OCI-M1 (cell line): ENCODE data around the gene APOBEC2.
"Not testable (repeated sequence)": the region's sequence is repeated elsewhere in the genome, so short reads cannot be mapped to it uniquely, and the experiment has no call there.

Source experiments
- DNase-seq: peaks from one replicate; lab custom pipeline; 2025; lab: John Stamatoyannopoulos, UW

The APOBEC2 gene

DNA sequence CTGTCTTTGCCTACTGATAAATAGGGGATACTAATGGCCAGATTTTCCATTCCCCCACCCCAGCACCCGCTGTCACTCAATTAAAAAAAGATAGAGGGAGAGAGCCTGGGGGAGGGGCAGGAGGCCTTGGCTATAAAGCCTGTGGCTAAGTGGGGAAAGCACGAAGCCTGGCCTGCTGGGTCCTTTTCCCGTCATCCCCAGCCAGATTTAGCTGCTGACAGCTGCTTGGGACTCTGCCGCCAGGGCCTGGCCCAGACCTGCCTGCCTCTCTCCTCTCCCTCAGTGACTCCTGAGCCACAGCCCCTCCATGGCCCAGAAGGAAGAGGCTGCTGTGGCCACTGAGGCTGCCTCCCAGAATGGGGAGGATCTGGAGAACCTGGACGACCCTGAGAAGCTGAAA lies at the start of gene APOBEC2:
APOBEC2 (plus strand) TSS at position 162 of the 400 bp plus-strand sequence; CDS start at position 308, 146 bp downstream.
- DNase-seq: no peak

GRCh38 chr6:41006217-41006616 lies 46.8 kb upstream of the APOBEC2 start:
- peak; percentile 91 for DNase-seq

DNA sequence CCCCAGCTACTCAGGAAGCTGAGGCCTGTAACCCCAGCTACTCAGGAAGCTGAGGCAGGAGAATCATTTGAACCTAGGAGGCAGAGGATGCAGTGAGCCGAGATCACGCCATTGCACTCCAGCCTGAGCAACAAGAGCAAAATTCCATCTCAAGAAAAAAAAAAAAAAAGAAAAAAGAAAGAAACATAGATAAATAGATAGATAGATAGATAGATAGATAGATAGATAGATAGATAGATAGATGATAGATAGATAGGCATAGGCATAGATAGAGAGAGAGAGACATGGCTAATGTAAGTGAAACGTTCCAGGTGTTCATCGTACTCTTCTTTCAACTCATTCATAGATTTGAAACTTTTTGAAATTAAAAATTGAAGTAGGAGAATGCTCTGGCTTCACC lies 46.0 kb upstream of the APOBEC2 start:
- DNase-seq: not testable (repeated sequence)

GRCh38 chr6:41008011-41008410 lies 45.0 kb upstream of the APOBEC2 start:
- DNase-seq: no peak

- DNase-seq: no peak
Observed at GRCh38 chr6:41009669-41010068, 43.3 kb upstream of the APOBEC2 start.

DNA sequence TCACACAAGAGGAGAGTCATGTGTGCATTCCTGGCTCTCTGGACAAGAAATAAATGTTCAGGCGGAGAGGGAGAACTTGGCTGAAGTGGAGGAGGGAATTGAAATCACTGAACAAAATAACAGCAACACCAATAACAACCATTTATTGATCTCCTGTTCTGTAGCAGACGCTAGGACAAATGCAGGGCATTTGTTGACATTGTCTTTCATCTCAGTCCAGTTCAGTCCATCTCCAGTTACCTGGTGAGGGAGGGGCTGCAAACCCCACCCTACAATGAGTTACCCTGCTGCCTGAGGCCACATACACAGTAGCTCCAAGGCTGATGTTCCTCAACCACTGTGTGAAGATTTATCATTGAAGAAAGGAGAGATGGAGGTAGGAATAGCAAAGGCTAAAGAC lies 41.3 kb upstream of the APOBEC2 start:
- no peak for DNase-seq

DNA sequence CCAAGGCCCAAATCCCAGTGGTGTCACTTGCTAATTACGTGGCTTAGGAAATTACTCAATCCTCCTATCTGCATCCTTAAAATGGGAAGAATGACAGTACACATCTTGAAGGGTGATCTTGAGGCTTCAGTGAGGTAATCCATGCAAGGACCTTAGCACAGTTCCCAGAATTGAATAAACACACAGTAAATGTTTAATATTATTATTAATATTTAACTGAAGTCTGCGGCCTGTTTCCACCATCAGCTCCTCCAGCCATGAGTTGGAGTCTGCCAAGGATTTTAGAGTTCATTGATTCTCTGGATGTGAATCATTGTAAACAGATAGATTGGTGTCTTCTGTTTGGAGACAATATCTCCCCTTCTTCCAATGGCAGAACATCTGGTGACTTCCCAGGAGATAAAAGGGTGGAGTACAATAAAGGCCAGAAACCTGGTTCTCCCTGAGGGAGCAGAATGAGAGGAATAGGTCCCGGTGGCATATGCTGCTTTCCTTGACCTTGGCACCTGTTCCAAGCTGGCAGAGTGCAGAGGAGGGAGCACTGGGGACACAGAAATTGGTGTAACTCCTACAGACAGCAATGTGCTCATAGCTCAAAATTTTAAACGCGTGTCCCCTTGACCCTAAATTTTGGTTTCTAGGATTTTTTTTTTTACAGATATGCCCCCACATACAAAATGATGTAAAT lies 39.4 kb upstream of the APOBEC2 start:
- no peak for DNase-seq

- DNase-seq: no peak
Observed at GRCh38 chr6:41014780-41015179, 38.2 kb upstream of the APOBEC2 start.

GRCh38 chr6:41015860-41016259 lies 37.1 kb upstream of the APOBEC2 start:
- not testable (repeated sequence) for DNase-seq

- no peak for DNase-seq
Observed at GRCh38 chr6:41017663-41018062, 35.3 kb upstream of the APOBEC2 start.

- no peak for DNase-seq
Observed at GRCh38 chr6:41021832-41022231, 31.2 kb upstream of the APOBEC2 start.

DNA sequence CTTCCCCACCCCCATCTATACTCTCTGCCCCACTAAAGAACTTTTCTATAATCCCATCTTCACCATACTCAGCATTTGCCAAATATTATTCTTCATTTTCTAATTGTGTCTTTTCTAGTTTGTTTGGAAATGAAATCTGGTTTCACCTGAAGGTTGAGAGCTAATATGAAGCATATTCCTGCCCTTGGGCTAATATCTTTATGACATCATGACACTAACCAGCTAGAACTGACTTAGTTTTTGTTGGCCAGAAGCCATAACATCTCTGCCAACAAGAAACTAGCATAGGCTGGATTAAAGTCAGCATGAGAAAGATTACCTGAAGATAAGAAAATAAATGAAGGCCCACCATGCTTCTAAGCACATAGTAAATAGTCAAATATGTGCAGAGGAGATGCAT lies 30.7 kb upstream of the APOBEC2 start:
- DNase-seq: no peak

DNA sequence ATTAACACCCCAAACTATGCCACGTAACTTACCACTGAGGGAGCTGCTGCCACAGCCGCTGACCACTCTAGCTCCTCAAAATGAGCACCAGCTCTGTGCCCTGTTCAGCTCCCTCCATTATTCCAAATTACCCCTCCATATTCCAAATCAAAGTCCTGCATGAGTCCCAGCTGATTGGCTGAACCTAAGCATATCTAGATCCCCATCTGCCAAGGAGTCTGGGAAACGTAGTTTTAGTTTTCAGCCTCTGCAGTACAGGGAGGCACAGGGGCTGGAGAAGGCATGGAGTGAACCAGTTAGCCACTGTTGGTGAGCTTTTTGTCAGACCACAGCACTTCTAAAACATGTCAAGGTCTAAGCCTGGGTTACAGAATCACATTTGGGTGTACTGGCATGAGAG lies 29.9 kb upstream of the APOBEC2 start:
- no peak for DNase-seq

- no peak for DNase-seq
Observed at GRCh38 chr6:41025966-41026530, 27.0 kb upstream of the APOBEC2 start.

DNA sequence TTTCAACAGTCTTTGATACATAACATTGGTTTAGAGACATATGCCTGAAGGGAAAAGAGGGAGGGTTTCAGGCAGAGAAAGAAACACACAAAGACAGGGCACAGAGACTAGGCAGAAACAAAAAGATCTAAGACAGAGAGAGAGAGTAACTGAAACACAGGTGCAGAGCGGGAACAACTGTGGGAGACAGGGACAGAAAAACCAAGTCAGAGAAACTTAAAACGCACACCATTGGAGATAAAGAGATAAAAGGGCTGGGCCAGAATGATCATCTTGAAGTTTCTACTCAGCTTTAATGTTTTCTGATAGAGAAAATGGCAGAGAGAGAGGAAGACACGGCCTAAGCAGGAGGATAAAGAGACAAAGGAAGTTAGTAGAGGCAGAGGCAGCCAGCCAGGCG lies 25.8 kb upstream of the APOBEC2 start:
- DNase-seq: peak; percentile 58

GRCh38 chr6:41027799-41028560 lies 25.0 kb upstream of the APOBEC2 start:
- DNase-seq: peak; percentile 96

DNA sequence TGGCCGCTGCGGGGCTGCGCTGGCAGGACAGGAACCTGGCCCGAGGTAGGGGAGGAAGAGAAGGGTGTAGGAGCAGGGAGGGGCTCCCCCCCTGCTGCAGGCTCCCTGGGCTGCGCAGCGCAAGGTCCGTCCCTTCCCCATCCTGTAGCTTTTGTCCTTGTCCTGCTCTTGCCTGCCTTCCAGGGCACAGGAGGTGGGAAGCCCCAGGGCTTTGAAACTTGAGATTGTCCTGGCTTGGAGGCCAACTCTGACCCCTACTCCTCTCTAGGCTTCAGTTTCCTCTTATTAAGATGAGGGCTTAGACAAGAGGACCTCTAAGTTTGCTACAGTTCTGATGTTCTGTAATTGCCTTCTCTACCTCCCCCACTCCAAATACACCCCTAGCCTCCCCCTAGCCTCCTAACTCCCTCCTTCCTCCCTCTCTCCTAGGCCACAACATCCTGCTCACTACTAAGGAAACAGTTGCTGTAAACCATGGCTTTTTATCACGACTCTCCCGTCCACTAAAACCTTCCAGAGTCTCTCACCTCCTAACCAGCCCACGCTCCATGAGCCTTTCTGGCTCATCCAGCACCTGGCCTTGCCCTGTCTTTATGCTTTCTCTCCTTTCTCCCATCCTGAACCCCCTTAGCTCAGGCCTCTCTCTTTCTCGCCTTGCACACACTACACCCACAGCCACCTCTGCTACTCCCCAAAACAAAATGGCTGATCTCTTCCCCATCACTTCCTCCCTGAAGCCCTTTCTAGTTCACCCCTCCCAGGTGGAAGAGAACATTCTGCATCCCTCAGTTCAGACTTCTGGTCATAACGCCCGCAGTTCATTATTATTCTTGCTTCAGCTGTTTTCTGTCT lies 24.2 kb upstream of the APOBEC2 start:
- DNase-seq: no peak

DNA sequence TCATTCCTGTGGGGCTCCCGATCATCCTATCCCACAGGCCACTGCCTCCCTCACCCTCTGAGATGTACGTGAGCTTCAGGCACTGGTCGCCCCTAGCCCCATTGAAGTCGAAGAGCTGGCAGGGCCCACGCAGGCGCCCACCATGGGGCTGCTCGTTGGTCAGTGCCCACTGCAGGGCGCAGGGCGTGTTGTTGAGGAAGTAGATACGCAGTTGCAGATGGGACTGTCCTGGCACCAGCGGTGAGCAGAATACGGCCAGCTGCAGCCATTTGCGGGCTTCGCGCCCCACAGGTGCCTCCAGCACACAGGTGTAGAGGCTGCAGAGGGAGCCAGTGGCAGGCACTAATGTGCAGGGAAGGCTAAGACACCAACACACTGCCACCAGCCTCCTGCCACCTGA lies 20.2 kb upstream of the APOBEC2 start:
- DNase-seq: no peak

DNA sequence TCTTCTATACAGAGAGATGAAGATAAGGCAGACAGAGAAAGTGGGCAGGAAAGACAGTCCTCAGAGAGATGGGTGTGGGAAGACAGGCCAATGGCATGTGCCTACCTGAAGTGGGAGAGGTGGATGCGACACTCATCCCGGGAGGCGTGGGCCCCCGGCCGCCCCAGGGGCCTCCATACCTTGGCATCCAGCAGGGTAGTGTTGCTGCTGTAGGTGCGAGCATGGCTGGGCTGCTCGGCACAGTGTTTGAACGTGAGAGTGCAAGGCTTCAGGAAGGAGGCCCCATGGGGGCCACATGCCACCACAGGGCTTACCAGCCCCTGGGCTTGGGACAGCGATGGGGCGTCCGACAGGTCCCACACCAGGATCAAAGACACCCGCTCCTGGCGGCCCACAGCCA lies 19.2 kb upstream of the APOBEC2 start:
- no peak for DNase-seq

DNA sequence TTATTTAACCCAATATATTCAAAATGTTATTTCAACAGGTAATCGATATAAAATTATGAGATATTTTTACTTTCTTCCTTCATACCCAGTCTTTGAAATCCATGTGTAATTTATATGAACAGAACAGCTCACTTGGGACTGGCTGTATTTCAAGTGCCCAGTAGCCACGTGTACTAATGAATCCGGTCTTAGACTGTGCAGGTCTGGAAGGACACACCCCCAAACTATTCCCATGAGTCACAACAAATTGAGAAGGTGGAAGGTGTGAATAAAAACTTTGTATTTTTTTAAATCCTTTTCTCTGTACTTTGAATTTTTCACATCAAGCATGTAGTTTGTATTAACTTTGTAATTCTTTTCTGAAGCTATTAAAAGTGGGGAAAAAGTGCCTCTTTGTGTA lies 16.8 kb upstream of the APOBEC2 start:
- no peak for DNase-seq

GRCh38 chr6:41036601-41037000 lies 16.4 kb upstream of the APOBEC2 start:
- DNase-seq: no peak
